Right lobe of liver (tissue), 6 donors: ENCODE measurements around the gene SIGLEC10. TPM values are rescaled to one million over a fixed set of nuclear protein-coding genes. Genes with fewer than 3 reads are reported as not detected.
A peak's percentile ranks its signal among the peaks of the same experiment; 100 is the strongest.
"Not testable (repeated sequence)": the region's sequence is repeated elsewhere in the genome, so short reads cannot be mapped to it uniquely, and the experiment has no call there.

ENCODE experiments used
- ATAC-seq, 4 donors: fragments of 200-7000 bp; cut with Tn5 transposase; one replicate each; pipeline ENCODE4 v1.9.1; 2020; ENCODE audit warnings: mild to moderate bottlenecking in 4 of 4, moderate library complexity in 4 of 4
- DNase-seq, 3 donors: peaks; one replicate each; pipeline ENCODE4 v3.0.0-alpha.2; 2020
- H3K27ac ChIP-seq, 3 donors: fragments of 200-600 bp; one replicate each; pipeline ENCODE4 v1.8.0; 2022
- H3K27me3 ChIP-seq, 2 donors: fragments of 200-600 bp; one replicate each; pipeline ENCODE4 v1.8.0; 2022
- H3K36me3 ChIP-seq, 4 donors: fragments of 200-600 bp; sonication (generic) in 1 of 4; one replicate each; pipeline versions ENCODE4 v1.5.1 to v1.8.0; 2017 to 2022; ENCODE audit warnings: control low read depth in 1 of 4
- H3K4me1 ChIP-seq, 4 donors: fragments of 200-600 bp; sonication (generic) in 1 of 4; one replicate each; pipeline versions ENCODE4 v1.5.1 to v1.8.0; 2017 to 2022; ENCODE audit warnings: control low read depth in 1 of 4
- H3K4me3 ChIP-seq, 3 donors: fragments of 200-600 bp; one replicate each; pipeline ENCODE4 v1.8.0; 2022
- H3K9me3 ChIP-seq, 4 donors: fragments of 200-600 bp; sonication (generic) in 1 of 4; one replicate each; pipeline versions ENCODE4 v1.5.1 to v1.8.0; 2017 to 2022; ENCODE audit warnings: control low read depth in 1 of 4
- POLR2A ChIP-seq: fragments of 450-650 bp; IDR thresholded peaks from one replicate; pipeline ENCODE4 v1.6.1; 2017; ENCODE audit warnings: antibody characterized with exemption, mild to moderate bottlenecking
- WGBS: methylation state at CpG from one replicate; pipeline ENCODE4 v1.1.6; 2018; ENCODE audit warnings: low coverage, low lambda C conversion rate; ENCODE audit not compliant: insufficient coverage; ENCODE audit errors: missing lambda C conversion rate; 5-methylcytosine and 5-hydroxymethylcytosine counted together
- intact Hi-C, 2 donors: fragments of 100-400 bp; cut with DNase I; formaldehyde crosslinking; loops; one replicate each; pipeline versions ENCODE4 v1.11.2 to v1.14.1; 2022
- total RNA-seq, 6 experiments: library from RNA; depleted of rRNA in 2 of 6; stranded (reverse); fragments of >200 nt in 2 of 6; fragmentation: NEBNext Ultra II Directional in 3 of 6; extraction: Animal tissue kit (Norgen Biotek cat#: 25700) in 3 of 6; gene quantifications; one replicate each; pipeline versions ENCODE4 v1.1.0 to v1.2.4, GENCODE V29; 2016 to 2023
- TF ChIP-seq, protein P1 (sequence below), 4 donors: fragments of 200-600 bp in 3 of 4; fragments of 450-650 bp in 1 of 4; IDR thresholded peaks; one replicate each; pipeline versions ENCODE4 v1.5.1 to v1.8.0; 2016 to 2022; ENCODE audit warnings: antibody characterized with exemption in 4 of 4, mild to moderate bottlenecking in 2 of 4
- donor health status: DM: no; HTN: yes; CAD: no.
- donor health status: DM: no; HTN: no; CAD: no.
- donor health status: DM: no; HTN: no; CAD: no.
- donor health status: DM: no; HTN: yes; CAD: no.
- donor health status: DM: no; HTN: yes; CAD: no.

SIGLEC10 gene
- total RNA-seq, 6 experiments from 2014 or later: 2.0 to 12.4 (median 5.6) TPM

DNA sequence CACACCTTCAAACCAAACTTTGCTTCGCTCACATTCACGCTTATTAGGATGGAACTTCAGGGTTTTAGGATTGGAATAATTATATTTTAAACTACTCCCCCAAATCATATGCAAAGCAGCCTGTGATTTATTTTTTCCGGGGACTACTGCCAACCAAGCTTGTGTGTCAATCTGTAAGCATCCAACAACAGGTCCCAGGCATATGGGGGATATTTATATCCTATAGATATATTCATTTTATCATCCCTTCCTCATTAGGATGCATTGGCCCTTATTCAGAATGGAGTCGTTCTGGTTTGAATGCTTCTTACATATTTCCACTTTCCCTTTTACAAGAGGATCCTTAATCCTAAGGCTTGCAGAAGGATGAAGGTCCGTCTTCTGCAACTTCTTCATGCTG is 18.2 kb downstream of the SIGLEC10 start:
- 77% methylated on average over 5 of the region's 5 CpGs for WGBS
- ATAC-seq (no peak), DNase-seq (no peak)
- no peaks in the 10 kb centered on the region for H3K9me3 ChIP-seq
- H3K4me3 ChIP-seq: no peak overlapping the region
- intact Hi-C loops: no loop called here
- TF ChIP-seq, protein P1, sequence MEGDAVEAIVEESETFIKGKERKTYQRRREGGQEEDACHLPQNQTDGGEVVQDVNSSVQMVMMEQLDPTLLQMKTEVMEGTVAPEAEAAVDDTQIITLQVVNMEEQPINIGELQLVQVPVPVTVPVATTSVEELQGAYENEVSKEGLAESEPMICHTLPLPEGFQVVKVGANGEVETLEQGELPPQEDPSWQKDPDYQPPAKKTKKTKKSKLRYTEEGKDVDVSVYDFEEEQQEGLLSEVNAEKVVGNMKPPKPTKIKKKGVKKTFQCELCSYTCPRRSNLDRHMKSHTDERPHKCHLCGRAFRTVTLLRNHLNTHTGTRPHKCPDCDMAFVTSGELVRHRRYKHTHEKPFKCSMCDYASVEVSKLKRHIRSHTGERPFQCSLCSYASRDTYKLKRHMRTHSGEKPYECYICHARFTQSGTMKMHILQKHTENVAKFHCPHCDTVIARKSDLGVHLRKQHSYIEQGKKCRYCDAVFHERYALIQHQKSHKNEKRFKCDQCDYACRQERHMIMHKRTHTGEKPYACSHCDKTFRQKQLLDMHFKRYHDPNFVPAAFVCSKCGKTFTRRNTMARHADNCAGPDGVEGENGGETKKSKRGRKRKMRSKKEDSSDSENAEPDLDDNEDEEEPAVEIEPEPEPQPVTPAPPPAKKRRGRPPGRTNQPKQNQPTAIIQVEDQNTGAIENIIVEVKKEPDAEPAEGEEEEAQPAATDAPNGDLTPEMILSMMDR (IDR thresholded peaks at IDR 0.05): no peak
- TF ChIP-seq POLR2A: no peak
- H3K27ac ChIP-seq: no peak overlapping the region
- no peaks in the 10 kb centered on the region for H3K27me3 ChIP-seq
- no peaks in the 10 kb centered on the region for H3K36me3 ChIP-seq
- H3K4me1 ChIP-seq: peaks cover 0 to 3% (median 0%) of the 10 kb centered on the region in 4 donors

DNA sequence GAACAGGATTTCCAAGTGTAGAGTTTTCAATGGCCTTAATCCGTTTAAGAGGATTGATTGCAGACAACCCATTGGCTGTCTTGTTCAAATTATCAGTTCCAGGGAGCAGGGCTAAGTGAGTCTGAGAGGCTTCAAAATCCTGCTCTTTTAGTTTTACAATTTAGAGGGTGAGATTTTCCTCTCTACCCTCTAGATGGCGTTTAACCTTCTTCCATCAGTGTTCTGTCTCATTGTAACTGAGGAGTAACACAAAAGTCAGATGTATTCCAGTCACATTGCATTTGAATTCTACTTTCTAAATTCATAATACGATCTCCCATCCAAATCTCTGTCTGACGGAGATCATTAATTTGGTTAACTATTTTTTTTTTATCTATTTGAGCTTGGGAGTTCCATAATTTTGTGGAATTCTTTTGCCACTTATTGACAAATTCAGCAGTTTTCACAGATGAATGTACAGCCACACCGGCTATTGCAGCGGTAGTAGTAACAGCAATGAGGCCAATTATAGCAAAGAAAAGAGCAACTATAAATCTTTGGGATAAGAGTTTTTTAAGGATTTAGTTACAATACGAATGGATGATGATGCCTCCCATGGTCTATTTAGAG is 19.2 kb downstream of the SIGLEC10 start:
- H3K27me3 ChIP-seq: no peaks in the 10 kb centered on the region
- no peak for DNase-seq
- intact Hi-C loops: no loop called here

DNA sequence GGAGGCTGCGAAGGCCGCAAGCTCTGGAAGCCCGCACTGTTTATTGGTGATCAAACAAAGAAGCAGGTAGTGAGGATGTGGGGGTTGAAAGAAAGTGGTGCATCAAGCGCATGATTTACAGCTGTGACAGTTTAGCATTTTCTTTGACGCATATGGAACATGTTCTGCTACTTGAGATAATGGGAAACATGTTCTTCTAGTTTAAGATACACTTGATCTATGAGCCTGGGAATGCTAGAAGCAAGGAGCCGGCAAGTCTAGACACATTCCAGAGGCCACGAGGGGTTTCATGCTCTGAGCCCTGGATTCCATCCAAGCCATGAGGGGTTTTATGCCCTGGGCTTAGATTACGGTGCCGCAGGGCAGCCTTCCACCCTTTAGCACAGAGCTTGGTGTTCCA is 20.0 kb downstream of the SIGLEC10 start:
- H3K36me3 ChIP-seq, ATAC-seq, H3K9me3 ChIP-seq, H3K27me3 ChIP-seq, H3K4me3 ChIP-seq, DNase-seq, intact Hi-C loops, H3K4me1 ChIP-seq, H3K27ac ChIP-seq: not testable (repeated sequence)
- 88% methylated on average over 5 of the region's 9 CpGs for WGBS

More for the DNA sequence above, 19.2 kb downstream of the SIGLEC10 start:
- Histone ChIP-seq H3K9me3 (no peaks in the 10 kb centered on the region), H3K4me1 (peaks cover 0 to 3% (median 0%) of the 10 kb centered on the region in 4 donors), H3K27ac (no peak overlapping the region), H3K36me3 (no peaks in the 10 kb centered on the region), H3K4me3 (no peak overlapping the region)
- WGBS: 32% methylated on average over 7 of the region's 7 CpGs
- ATAC-seq: peak; percentile 23 to 43 (median 28)
- TF ChIP-seq, protein P1 (IDR thresholded peaks at IDR 0.05): peak; percentile 42 to 61 (median 54)
- TF ChIP-seq POLR2A: no peak

DNA sequence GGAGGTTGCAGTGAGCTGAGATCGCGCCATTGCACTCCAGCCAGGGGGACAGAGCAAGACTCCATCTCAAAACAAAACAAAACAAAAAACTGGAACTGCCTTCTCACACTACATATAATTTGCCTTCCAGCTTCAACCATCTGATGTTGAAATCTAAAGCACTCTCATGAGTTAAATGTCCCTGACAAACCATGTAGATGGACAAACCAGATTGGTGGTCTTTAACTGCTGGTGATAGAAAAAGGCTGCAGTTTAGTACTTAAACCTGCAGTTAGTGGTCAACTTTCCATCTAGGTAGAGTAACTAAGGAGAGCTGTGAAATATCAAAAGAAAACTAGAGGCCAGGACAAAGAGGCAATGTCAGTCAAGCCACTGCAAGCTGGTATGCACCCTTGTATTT is 21.3 kb downstream of the SIGLEC10 start:
- H3K27ac ChIP-seq: no peak overlapping the region
- no peak for ATAC-seq
- H3K9me3 ChIP-seq: no peaks in the 10 kb centered on the region
- no peaks in the 10 kb centered on the region for H3K27me3 ChIP-seq
- WGBS: 100% methylated on average over 2 of the region's 2 CpGs
- H3K4me3 ChIP-seq: no peak overlapping the region
- no peaks in the 10 kb centered on the region for H3K36me3 ChIP-seq
- TF ChIP-seq, protein P1 (IDR thresholded peaks at IDR 0.05): no peak
- TF ChIP-seq POLR2A: no peak
- H3K4me1 ChIP-seq: peaks cover 0 to 3% (median 0%) of the 10 kb centered on the region in 4 donors
- intact Hi-C loops: no loop called here
- DNase-seq: no peak

DNA sequence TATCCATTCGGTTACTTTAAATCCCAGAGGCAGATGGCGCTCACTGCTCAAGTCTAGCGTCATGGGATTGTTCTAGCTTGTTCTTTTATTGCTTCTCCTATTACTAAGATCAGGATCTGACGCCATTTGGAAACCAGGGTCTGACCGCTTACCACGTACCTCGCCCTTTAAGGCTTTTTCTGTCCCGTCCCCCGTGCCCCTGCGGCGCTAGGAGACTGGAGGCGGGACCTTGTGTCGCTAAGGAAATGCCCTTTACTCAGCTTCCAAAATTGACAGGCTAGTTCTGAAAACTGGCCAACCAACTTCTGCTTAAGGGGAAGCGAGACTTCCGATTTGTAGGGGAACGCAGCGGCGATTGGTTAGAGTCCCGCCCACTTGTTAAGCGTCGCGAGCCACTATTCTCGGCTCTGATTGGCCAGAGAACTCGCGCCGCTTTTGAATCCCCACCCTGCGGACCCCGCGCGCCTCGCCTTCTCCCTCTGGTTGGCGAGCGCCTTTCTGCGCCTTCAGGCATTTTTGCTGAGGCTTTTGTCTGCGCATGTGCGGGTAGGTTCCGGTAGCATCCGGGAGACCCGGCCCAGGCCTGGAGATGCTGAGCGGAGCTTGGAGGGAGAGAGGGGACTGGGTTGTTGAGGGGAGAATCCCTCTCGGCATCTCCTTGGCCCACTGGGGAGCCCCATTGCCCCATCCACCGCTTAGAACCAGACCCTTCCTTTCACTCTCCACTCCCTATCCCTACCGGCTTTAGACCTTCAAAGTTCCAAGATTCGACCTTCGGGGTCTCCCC is 23.2 kb downstream of the SIGLEC10 start:
- 2% methylated on average over 34 of the region's 45 CpGs for WGBS
- H3K36me3 ChIP-seq: no peaks in the 10 kb centered on the region
- H3K4me3 ChIP-seq: peak overlapping the region; percentile 19 to 45 (median 31)
- no peaks in the 10 kb centered on the region for H3K9me3 ChIP-seq
- TF ChIP-seq, protein P1 (IDR thresholded peaks at IDR 0.05): no peak
- no peak for TF ChIP-seq POLR2A
- H3K27ac ChIP-seq: peak overlapping the region; percentile 39 to 59 (median 52)
- H3K27me3 ChIP-seq: no peaks in the 10 kb centered on the region
- peak; percentile 87 to 94 (median 92) for DNase-seq
- intact Hi-C loops: no loop called here
- ATAC-seq: peak; percentile 96 to 98 (median 98)
- H3K4me1 ChIP-seq: peaks cover 0 to 3% (median 0%) of the 10 kb centered on the region in 4 donors
